Ascending aorta (tissue), 2 donors: ENCODE data around the gene DHX8. TPM values are rescaled to one million over a fixed set of nuclear protein-coding genes. Genes with fewer than 3 reads are reported as not detected.

Experiments used
- DNase-seq, 2 donors: peaks; one replicate each; pipeline ENCODE4 v3.0.0-alpha.2; 2019; ENCODE audit warnings: low spot score in 2 of 2
- H3K27ac ChIP-seq, 2 donors: fragments of 200-600 bp; sonication (generic); one replicate each; pipeline ENCODE4 v1.5.1; 2016 to 2017; ENCODE audit warnings: mild to moderate bottlenecking in 1 of 2
- H3K27me3 ChIP-seq: fragments of 200-600 bp; sonication (generic); one replicate; pipeline ENCODE4 v1.5.1; 2017
- H3K36me3 ChIP-seq, 2 donors: fragments of 200-600 bp; sonication (generic); one replicate each; pipeline ENCODE4 v1.5.1; 2016
- H3K4me1 ChIP-seq, 2 donors: fragments of 200-600 bp; sonication (generic); one replicate each; pipeline ENCODE4 v1.5.1; 2016 to 2017; ENCODE audit warnings: mild to moderate bottlenecking in 1 of 2
- H3K4me3 ChIP-seq, 2 donors: fragments of 200-600 bp; sonication (generic); one replicate each; pipeline ENCODE4 v1.5.1; 2016 to 2017; ENCODE audit warnings: mild to moderate bottlenecking in 1 of 2
- H3K9me3 ChIP-seq, 2 donors: fragments of 200-600 bp; sonication (generic); one replicate each; pipeline ENCODE4 v1.5.1; 2016
- CTCF ChIP-seq, 3 experiments: fragments of 200-600 bp in 2 of 3; fragments of 450-650 bp in 1 of 3; sonication (generic) in 2 of 3; IDR thresholded peaks; one replicate each; pipeline ENCODE4 v1.5.1; 2016 to 2019; ENCODE audit warnings: antibody characterized with exemption in 3 of 3, mild to moderate bottlenecking in 1 of 3, moderate library complexity in 1 of 3
- intact Hi-C: fragments of 100-400 bp; cut with DNase I; formaldehyde crosslinking; loops from one replicate; pipeline ENCODE4 v1.15.1; 2023
- total RNA-seq: library from RNA; depleted of rRNA; stranded (reverse); fragments of >200 nt; gene quantifications from one replicate; pipeline ENCODE4 v1.1.0, GENCODE V29; 2016

Gene DHX8
- total RNA-seq, 1 donor from 2014 or later = 50.0 TPM

GRCh38 chr17:43559161-43559816 lies 75.5 kb downstream of the DHX8 start:
- Histone ChIP-seq H3K9me3 (no peaks in the 10 kb centered on the region), H3K27ac (no peak overlapping the region), H3K36me3 (no peaks in the 10 kb centered on the region), H3K4me3 (no peak overlapping the region), H3K27me3 (no peaks in the 10 kb centered on the region), H3K4me1 (no peaks in the 10 kb centered on the region)
- intact Hi-C loops = no loop called here
- no peak for TF ChIP-seq CTCF (IDR thresholded peaks at IDR 0.05)
- no peak for DNase-seq

GRCh38 chr17:43560461-43561427 lies 77.0 kb downstream of the DHX8 start:
- no peaks in the 10 kb centered on the region for H3K27me3 ChIP-seq
- no peak overlapping the region for H3K4me3 ChIP-seq
- no peak for TF ChIP-seq CTCF (IDR thresholded peaks at IDR 0.05)
- H3K36me3 ChIP-seq = no peaks in the 10 kb centered on the region
- no peak overlapping the region for H3K27ac ChIP-seq
- DNase-seq = no peak
- H3K9me3 ChIP-seq = no peaks in the 10 kb centered on the region
- intact Hi-C loops = no loop called here
- H3K4me1 ChIP-seq = no peaks in the 10 kb centered on the region

- Histone ChIP-seq H3K9me3 (no peaks in the 10 kb centered on the region), H3K27me3 (no peaks in the 10 kb centered on the region), H3K4me3 (no peak overlapping the region), H3K27ac (no peak overlapping the region), H3K36me3 (no peaks in the 10 kb centered on the region), H3K4me1 (no peaks in the 10 kb centered on the region)
- intact Hi-C loops = no loop called here
- DNase-seq = no peak
- TF ChIP-seq CTCF (IDR thresholded peaks at IDR 0.05) = no peak
Measured at GRCh38 chr17:43562679-43563599, 79.2 kb downstream of the DHX8 start.

GRCh38 chr17:43563600-43564594 lies 80.1 kb downstream of the DHX8 start:
- H3K36me3 ChIP-seq = no peaks in the 10 kb centered on the region
- H3K4me3 ChIP-seq = no peak overlapping the region
- H3K4me1 ChIP-seq = no peaks in the 10 kb centered on the region
- TF ChIP-seq CTCF (IDR thresholded peaks at IDR 0.05) = no peak
- no peaks in the 10 kb centered on the region for H3K27me3 ChIP-seq
- H3K27ac ChIP-seq = no peak overlapping the region
- H3K9me3 ChIP-seq = no peaks in the 10 kb centered on the region
- intact Hi-C loops = no loop called here
- DNase-seq = no peak
